NCI-H2081 treated with DMSO at 0.1 percent for 48 hours (cell line): ENCODE results near the gene FOXL3.

Experiments used
- DNase-seq: peaks from one replicate; lab custom pipeline; 2025; lab: John Stamatoyannopoulos, UW

FOXL3 gene

GRCh38 chr7:338295-339061, 48.5 kb downstream of the FOXL3 start:
- DNase-seq = no peak

GRCh38 chr7:339062-339342, 49.0 kb downstream of the FOXL3 start:
- no peak for DNase-seq

GRCh38 chr7:339696-340095, 49.7 kb downstream of the FOXL3 start:
- DNase-seq = no peak

- no peak for DNase-seq
Observed at GRCh38 chr7:340200-340937, 50.4 kb downstream of the FOXL3 start.
